Measurements from ENCODE around the gene CAB39.
A peak's percentile ranks its signal among the peaks of the same experiment; 100 is the strongest.

Gene CAB39

GRCh38 chr2:230865307-230865765 is 152.7 kb downstream of the CAB39 start:
- no peak for DNase-seq

DNA sequence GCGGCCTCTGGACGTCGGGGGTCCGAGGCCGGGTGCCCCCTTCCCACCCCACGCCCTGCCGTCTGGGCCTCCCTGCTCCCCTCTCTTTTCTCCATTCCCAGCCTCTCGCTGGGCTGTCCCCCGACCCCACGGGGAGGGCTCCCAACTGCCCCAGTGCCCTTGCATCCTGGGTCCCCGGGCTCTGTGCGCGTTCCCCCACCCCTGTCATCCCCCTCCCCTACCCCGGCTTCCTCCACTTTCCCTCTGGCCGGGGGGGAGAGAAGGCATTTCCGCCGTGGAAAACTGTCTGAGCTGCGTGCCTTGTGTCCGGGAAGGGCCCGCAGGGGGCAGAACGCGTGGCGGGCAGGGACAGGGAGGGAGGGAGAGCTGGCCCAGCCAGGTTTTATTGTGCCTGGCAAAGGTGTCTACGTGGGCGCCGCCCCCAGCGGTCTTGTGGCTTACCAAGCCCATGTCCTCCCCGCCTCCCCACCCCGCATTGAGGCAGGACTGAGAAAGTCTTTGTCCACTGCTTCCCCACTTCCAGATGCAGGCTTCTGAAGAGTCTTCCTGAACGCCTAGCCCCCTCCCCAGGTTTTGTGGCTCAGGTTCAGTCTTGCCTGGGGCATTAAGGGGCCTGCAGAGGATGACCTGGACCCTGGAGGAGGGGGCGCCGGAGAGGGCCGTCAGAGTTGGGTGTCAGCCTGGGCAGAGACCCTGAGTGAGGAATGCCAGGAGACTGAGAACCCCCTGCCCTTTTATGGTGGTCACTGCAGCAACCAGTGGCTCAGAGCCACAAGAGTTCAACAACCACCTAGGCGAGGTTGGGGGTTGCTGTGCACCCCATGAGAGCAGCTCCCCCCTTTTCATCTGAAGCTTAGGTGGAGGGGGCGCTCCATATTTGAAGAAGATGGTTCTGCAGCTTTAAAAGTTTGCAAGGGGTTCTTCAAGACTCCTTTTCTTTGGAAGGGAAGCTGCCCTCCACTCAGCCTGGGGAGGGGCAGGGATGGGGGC is 153.4 kb downstream of the CAB39 start:
- DNase-seq, result no peak

- DNase-seq, result peak; percentile 12 to 52
These were observed 154.3 kb downstream of the CAB39 start for GRCh38 chr2:230866756-230867523.

DNA sequence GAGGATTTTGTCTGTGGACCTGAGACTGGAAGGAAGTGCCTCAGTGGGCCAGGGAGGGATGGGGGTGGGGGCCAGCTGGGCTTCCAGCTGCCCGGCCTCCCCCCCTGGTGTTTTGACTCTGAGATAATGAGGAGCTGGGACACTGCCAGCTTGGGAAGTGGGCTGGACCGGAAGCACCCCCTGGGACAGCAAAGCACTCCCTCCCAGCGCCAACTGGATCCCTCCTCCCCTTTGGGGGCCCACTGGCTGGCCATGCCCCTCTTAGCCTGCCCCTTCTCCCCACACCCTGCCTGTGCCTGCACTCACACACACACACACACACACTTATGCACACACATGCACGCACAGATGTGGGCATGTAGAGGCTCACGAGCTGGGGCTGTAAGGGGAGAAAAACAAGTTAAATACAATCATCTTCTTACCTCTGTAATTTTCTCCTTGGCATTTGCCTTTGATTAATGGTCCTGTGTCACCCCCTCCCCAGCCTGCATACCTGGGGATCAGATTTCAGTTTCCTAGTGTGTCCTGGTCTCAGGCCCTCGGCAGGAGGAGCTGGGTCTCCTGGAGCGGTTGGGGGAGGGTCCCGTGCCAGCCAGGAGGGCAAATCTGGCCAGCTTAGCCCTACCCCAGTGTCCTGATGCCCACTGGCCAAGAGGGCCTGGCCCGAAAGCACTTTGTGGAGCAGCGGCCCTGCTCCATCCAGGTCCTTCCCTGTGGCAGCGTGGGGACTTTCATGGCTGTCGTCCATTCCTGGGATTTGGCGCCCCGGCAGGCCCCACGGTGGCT is 155.7 kb downstream of the CAB39 start:
- no peak for DNase-seq

DNA sequence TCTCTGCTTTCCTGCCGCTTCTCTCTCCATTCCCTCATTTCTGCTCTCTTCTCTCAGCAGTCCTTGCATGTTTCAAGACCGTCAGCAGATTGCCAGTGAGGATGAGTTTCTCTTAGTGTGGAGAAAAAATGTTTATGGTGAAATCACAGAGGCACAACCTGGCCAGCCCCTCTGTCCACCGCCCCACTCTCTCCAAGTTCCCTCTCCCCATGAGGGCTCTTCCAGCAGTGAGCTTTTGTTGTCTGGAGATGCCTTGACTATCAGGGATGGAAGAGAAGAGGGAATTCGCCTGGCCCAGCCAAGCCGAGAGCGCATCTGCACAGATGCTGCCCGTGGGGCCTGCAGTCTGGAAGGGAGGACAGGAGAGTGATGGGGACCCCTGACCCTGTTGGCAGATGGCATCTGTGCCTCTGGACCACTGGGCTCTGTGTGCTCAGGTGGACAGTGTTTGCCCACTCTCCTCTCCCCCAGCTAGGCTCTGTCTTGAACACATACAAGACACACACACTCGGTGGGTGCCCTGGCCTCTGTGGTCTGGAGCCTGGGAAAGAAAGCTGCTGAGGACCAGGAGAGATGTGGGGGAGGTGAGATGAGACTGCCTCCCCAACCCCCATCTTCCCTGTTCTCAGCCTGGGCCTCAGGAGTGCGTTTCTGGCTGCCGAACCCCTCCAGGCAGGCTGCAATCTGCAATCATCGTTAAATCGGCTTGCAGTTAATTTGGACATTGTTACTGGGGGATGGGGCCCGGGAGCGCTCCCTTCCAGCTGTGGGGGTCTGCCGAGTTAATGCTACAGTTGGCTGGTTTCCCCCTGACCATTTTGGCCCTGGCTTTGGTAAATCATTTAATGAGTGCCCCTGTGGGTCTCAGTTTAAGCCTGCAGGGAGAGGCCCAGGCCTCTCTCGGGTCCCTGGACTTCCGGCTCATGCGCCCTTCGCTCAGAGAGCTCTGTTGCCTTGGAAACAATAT is 156.6 kb downstream of the CAB39 start:
- no peak for DNase-seq

- DNase-seq, result no peak
These were observed 157.4 kb downstream of the CAB39 start for GRCh38 chr2:230869914-230870543.
